ENCODE data around the gene PADI1. TPM values are rescaled to one million over a fixed set of nuclear protein-coding genes. Genes with fewer than 3 reads are reported as not detected.

PADI1 gene
- total and polyA plus RNA-seq, 2 experiments from 2014 or later, result not detected

GRCh38 chr1:17289721-17290120 is 84.8 kb downstream of the PADI1 start:
- H3K9me2 ChIP-seq (replicated peaks; ENCODE audit: insufficient read depth), result no peaks in the 10 kb centered on the region
- no peak overlapping the region for H3K4me2 ChIP-seq
- no peaks in the 10 kb centered on the region for H3K9me3 ChIP-seq (ENCODE audit: low read depth)
- H2AFZ ChIP-seq, result no peak overlapping the region
- WGBS (ENCODE audit: low lambda C conversion rate, missing lambda C conversion rate), result 57% methylated on average over 2 of the region's 2 CpGs
- peaks cover 14% of the 10 kb centered on the region for H3K27me3 ChIP-seq
- no peak overlapping the region for H3K4me3 ChIP-seq
- no peaks in the 10 kb centered on the region for H4K20me1 ChIP-seq (ENCODE audit: insufficient read depth, poor library complexity, severe bottlenecking)
- no peaks in the 10 kb centered on the region for H3K4me1 ChIP-seq (ENCODE audit: insufficient read depth)
- H3K79me2 ChIP-seq, result no peaks in the 10 kb centered on the region
- no peaks in the 10 kb centered on the region for H3K36me3 ChIP-seq (replicated peaks; ENCODE audit: insufficient read depth, low read depth)
- TF ChIP-seq, protein P1, sequence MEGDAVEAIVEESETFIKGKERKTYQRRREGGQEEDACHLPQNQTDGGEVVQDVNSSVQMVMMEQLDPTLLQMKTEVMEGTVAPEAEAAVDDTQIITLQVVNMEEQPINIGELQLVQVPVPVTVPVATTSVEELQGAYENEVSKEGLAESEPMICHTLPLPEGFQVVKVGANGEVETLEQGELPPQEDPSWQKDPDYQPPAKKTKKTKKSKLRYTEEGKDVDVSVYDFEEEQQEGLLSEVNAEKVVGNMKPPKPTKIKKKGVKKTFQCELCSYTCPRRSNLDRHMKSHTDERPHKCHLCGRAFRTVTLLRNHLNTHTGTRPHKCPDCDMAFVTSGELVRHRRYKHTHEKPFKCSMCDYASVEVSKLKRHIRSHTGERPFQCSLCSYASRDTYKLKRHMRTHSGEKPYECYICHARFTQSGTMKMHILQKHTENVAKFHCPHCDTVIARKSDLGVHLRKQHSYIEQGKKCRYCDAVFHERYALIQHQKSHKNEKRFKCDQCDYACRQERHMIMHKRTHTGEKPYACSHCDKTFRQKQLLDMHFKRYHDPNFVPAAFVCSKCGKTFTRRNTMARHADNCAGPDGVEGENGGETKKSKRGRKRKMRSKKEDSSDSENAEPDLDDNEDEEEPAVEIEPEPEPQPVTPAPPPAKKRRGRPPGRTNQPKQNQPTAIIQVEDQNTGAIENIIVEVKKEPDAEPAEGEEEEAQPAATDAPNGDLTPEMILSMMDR (IDR thresholded peaks at IDR 0.05; ENCODE audit: poor library complexity), result no peak
- TF ChIP-seq EZH2 (IDR thresholded peaks at IDR 0.05; ENCODE audit: borderline replicate concordance), result no peak
- no peak for TF ChIP-seq EZH2phosphoT487 (IDR thresholded peaks at IDR 0.05; ENCODE audit: low read depth, severe bottlenecking, unreplicated experiment)
- H3K27ac ChIP-seq, result no peak overlapping the region
- no peak for DNase-seq (ENCODE audit: low spot score)

DNA sequence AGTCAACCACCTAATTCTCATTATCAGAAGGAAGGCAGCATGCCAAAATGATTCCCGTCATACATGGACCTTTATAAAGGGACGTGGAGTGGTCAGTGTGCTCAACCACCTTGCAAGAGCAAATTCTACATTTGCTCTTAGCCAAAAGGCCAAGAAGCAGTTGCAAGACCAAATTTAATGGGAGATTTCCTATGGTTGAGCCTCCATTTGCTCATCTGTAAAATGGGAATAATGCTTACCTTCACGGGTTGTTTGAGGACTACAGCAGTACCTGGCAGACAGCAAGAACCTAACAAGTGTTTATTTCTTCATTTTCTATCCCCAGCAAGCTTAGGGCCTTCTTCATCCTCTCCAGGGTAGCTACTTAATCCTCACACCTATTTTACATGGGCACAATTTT is 85.6 kb downstream of the PADI1 start:
- TF ChIP-seq EZH2 (IDR thresholded peaks at IDR 0.05; ENCODE audit: borderline replicate concordance), result no peak
- no peak for TF ChIP-seq EZH2phosphoT487 (IDR thresholded peaks at IDR 0.05; ENCODE audit: low read depth, severe bottlenecking, unreplicated experiment)
- TF ChIP-seq, protein P1 (IDR thresholded peaks at IDR 0.05; ENCODE audit: poor library complexity), result no peak
- Histone ChIP-seq H2AFZ (no peak overlapping the region), H4K20me1 (ENCODE audit: insufficient read depth, poor library complexity, severe bottlenecking) (no peaks in the 10 kb centered on the region), H3K79me2 (no peaks in the 10 kb centered on the region), H3K4me1 (ENCODE audit: insufficient read depth) (no peaks in the 10 kb centered on the region), H3K36me3 (replicated peaks; ENCODE audit: insufficient read depth, low read depth) (no peaks in the 10 kb centered on the region), H3K4me2 (no peak overlapping the region), H3K27ac (no peak overlapping the region), H3K27me3 (peaks cover 14% of the 10 kb centered on the region), H3K4me3 (no peak overlapping the region), H3K9me2 (replicated peaks; ENCODE audit: insufficient read depth) (no peaks in the 10 kb centered on the region), H3K9me3 (ENCODE audit: low read depth) (no peaks in the 10 kb centered on the region)
- DNase-seq (ENCODE audit: low spot score), result no peak
- WGBS (ENCODE audit: low lambda C conversion rate, missing lambda C conversion rate), result 95% methylated on average over 3 of the region's 3 CpGs

DNA sequence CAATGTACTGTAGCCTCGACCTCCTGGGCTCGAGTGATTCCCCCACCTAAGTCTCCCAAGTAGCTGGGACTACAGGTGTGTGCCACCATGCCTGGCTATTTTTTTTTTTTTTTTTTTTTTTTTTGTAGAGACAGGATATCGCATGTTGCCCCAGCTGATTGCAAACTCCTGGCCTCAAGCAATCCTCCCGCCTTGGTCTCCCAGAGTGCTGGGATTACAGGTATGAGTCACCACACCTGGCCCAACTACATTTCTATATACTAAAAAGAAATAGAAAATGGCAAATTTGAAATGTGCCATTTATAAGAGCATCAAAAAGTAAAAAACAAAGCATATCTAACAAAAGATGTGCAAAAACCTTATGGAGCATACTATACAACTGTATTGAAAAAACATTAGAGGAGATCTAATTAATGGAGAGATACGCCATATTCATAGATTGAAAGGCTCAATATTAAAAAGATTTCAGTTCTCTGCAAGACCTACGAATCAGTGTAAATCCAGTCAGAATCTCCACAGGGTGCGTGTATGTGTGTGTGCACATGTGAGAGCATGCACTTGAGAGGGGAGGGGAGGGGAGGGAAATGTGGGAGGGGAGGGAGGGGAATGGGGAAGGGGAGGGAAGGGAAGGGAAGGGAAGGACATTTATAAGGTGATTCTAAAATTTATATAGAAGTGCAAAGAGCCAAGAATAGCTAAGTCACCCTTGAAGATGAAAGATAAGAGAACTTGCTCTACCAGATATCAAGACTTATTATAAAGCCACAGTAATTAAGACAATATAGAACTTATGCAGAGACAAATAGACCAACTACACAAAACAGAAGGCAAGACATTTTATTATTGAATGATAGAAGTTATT is 87.6 kb downstream of the PADI1 start:
- no peak for DNase-seq (ENCODE audit: low spot score)

More for the DNA sequence above, 87.6 kb downstream of the PADI1 start:
- H3K36me3 ChIP-seq (replicated peaks; ENCODE audit: insufficient read depth, low read depth), result no peaks in the 10 kb centered on the region
- no peaks in the 10 kb centered on the region for H3K4me1 ChIP-seq (ENCODE audit: insufficient read depth)
- peaks cover 14% of the 10 kb centered on the region for H3K27me3 ChIP-seq
- no peaks in the 10 kb centered on the region for H3K9me3 ChIP-seq (ENCODE audit: low read depth)
- no peaks in the 10 kb centered on the region for H4K20me1 ChIP-seq (ENCODE audit: insufficient read depth, poor library complexity, severe bottlenecking)
- H3K4me2 ChIP-seq, result no peak overlapping the region
- TF ChIP-seq, protein P1 (IDR thresholded peaks at IDR 0.05; ENCODE audit: poor library complexity), result no peak
- TF ChIP-seq EZH2phosphoT487 (IDR thresholded peaks at IDR 0.05; ENCODE audit: low read depth, severe bottlenecking, unreplicated experiment) (no peak), EZH2 (IDR thresholded peaks at IDR 0.05; ENCODE audit: borderline replicate concordance) (no peak)
- H2AFZ ChIP-seq, result no peak overlapping the region
- 67% methylated on average over 7 of the region's 7 CpGs for WGBS (ENCODE audit: low lambda C conversion rate, missing lambda C conversion rate)
- no peaks in the 10 kb centered on the region for H3K79me2 ChIP-seq
- no peak overlapping the region for H3K27ac ChIP-seq
- no peak overlapping the region for H3K4me3 ChIP-seq
- H3K9me2 ChIP-seq (replicated peaks; ENCODE audit: insufficient read depth), result no peaks in the 10 kb centered on the region
